Activated CD4-positive, alpha-beta T cell treated with anti-CD3 and anti-CD28 coated beads, Interleukin-2, amount 50 U/mL, for 4 hours (primary cell): ENCODE measurements around the gene FNDC3A.
"Not testable (repeated sequence)": the region's sequence is repeated elsewhere in the genome, so short reads cannot be mapped to it uniquely, and the experiment has no call there.

Experiments
- DNase-seq, 2 experiments: peaks; one replicate each; pipeline ENCODE4 v3.0.0-alpha.2; 2020

FNDC3A gene

DNA sequence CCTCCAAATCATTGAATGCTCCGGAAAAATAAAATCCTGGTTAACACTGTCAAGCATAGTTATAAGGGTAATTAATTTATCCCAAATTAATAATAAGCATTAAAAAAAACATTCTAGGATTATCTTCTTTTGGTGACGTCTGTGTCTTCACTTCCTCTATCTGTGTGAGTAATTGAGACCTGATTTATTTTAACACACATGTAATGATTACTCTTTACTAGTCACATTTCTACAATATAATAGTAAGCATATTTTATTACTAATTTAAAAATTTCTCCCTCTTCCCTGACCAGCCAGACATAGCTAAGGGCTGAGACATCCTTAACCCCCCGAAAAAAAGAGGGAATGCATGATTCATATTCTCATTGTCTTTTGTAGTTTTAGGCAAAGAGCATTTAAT lies 2.3 kb downstream of the FNDC3A start:
- no peak for DNase-seq

DNA sequence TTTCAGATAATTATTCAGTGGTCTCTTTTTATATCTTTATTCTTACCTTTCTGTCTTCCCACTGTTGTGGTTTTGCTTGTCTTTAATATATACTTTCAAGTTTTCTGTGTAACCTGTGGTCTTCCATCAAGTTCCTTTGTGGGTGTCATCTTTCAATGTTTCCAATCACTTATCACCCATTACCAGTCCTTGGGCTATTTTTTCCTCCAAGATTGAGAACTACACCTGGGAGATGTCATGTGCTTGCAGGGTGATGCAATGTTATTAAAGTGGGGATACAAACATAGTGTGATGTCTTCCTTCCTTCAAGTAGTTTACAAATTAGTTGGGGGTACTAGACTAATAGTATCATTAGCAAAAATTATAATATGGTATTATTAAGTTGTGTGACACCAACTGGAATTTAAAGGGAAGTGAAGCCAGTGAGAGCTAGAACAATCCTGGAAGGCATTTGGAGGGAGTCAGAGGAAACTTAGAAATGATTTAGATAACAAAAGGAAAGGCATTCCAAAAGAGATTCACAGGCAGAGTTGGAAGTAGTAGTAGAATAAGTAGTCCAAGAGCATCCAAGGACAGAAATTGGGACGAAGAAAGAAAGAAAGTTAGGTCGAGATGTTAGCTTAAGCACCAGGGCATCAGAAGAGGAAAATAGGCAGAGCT lies 3.4 kb downstream of the FNDC3A start:
- no peak for DNase-seq

DNA sequence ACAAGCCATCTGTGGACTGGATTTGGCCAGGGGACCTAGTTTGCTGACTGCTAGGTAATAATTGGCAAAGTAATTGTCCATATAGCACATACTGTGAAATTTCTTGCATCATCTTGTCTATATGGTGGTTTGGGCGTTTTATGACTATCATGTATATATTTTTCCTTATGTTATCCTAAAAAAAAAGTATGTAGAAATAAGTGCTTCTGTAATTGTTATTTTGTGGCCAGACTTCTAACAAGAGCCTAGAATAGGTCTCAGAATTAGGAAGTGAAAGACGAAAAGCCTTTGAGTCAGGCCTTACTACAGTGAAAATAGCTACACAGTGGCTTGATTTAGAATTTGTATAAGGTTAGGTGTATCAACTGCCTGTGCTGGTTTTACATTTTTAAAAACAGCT lies 4.2 kb downstream of the FNDC3A start:
- DNase-seq = no peak

DNA sequence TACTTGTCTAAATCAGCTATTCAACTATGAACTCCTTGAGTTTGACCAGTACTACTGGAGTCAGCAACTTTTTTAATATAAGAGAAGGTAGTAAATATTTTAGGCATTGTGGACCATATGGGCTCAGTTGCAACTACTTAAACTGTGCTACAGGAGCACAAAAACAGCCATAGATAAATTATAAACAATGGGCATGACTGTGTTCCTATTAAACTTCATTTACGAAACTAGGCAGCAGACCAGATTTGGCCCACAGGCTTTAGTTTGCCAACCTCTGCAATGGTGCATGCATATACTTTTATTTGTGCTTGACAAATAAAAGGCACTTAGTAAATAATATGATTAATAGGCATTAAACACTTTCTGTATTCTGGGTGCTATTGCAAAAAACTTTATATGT lies 7.6 kb downstream of the FNDC3A start:
- no peak for DNase-seq

DNA sequence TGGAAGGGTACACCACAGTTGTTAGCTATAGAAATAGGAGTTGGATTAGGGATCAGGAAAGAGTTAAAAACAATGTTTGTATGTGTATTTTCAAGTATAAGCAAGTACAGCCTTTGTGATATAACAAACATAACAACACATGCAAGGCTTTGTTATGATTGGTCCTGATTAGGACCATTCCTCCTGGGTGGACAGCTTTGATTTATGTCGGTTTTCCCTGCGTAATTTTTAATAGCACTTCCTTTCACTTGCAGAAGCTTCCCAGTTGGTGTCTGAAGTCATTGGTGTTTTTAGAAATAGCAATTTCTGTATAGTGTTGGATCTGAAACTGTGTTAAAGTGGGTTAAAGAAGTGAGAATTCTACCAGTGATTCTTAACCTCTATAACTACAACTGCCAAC lies 10.0 kb downstream of the FNDC3A start:
- no peak for DNase-seq

DNA sequence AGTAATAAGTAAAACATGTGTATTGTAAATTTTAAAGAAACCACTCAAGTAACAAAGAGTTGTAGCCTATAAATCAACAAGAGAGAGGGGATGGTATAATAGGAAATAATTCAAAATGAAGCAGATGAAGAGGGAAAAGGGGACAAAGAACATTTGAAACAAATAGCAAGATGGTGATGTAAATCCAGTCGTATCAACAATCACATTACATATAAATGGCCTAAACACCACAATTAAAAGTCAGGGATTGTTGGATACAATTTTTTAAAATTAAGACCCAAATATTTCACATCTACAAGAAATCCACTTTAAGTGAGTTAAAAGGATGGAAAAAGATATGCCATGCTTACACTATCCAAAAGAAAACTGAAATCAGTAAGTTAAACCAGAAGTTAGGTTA lies 15.2 kb downstream of the FNDC3A start:
- DNase-seq = no peak

DNA sequence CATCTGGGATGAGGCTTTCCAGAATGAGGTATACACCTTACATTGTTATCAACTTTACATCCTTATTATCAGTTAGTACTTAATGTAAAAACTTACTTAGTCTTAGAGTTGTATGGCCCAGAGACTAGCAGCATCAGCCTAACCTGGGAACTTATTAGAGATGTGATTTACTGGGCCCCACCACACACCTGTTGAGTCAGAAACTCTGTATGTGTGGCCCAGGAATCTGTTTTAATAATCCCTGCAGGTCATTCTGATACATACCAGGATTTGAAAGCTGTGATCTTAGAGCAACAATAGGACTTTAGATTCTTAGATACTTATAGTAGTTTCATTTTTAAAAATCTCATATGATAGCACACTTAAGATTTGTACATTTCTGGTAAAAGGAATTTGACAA lies 17.4 kb downstream of the FNDC3A start:
- no peak for DNase-seq

DNA sequence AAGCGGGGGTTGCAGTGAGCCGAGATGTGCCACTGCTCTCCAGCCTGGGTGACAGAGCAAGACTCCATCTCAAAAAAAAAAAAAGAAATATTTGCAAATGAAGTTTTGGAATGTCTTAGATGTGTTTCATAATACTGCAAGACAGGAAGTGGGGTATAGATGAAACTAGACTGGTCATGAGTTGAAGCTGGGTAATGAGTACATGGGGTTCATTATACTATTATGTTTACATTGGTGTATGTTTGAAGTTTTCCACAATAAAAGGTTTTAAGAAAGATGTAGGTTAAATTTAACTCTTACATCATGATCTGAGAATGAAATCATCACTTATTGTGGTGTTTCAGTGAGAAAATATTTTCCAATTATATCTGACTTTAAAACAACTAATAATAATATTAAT lies 19.0 kb downstream of the FNDC3A start:
- no peak for DNase-seq

DNA sequence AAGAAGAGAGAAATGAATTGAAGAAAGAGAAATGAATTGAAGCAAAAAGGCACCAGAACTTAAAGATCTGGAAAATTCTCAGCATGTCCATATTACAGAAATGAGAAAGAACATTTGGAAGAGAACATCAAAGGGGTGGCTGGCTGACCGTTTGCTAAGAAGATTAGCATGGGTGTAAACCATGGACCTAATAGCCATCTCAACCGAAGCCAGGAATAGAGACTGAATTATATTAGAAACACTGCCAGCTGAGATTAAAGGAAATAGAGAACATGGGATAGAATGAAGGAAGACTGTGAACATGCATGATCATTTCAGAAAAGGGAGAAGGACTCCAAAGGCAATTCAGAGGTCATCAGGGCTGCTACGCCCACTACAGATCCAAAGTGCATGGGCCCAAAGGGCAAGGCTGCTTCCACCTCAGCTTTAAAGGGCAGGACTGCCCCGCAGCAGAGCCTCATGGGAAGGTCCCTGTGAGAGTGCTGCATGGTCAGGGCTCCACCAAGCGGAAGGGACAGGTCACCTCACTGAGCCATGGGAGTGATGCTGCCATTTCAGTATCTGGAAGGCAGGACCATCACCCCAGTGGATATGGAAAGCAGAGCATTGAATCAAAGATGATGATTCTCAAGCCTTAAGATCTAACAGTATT lies 23.1 kb downstream of the FNDC3A start:
- DNase-seq = no peak

DNA sequence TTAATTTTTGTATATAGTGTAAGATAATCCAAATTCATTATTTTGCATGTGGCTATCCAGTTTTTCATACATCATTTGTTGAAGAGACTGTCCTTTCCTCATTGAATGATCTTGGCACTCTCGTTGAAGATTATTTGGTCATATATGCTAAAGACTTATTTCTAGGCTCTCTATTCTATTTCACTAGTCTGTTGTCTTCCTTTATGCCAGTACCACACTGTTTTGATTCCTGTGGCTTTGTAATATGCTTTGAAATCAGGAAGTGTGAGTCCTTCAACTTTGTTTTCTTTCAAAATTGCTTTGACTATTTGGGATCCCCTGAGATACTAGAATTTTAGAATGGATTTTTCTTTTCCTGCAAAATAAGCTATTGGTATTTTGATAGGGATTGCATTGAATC lies 24.5 kb downstream of the FNDC3A start:
- DNase-seq = no peak

DNA sequence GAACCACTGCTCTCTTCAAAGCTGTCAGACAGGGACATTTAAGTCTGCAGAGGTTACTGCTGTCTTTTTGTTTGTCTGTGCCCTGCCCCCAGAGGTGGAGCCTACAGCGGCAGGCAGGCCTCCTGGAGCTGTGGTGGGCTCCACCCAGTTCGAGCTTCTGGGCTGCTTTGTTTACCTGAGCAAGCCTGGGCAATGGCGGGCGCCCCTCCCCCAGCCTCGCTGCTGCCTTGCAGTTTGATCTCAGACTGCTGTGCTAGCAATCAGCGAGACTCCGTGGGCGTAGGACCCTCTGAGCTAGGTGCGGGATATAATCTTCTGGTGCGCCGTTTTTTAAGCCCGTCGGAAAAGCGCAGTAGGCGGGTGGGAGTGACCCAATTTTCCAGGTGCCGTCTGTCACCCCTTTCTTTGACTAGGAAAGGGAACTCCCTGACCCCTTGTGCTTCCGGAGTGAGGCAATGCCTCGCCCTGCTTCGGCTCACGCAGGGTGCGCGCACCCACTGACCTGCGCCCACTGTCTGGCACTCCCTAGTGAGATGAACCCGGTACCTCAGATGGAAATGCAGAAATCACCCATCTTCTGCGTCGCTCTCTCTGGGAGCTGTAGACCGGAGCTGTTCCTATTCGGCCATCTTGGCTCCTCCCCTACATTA lies 43.4 kb downstream of the FNDC3A start:
- not testable (repeated sequence) for DNase-seq

DNA sequence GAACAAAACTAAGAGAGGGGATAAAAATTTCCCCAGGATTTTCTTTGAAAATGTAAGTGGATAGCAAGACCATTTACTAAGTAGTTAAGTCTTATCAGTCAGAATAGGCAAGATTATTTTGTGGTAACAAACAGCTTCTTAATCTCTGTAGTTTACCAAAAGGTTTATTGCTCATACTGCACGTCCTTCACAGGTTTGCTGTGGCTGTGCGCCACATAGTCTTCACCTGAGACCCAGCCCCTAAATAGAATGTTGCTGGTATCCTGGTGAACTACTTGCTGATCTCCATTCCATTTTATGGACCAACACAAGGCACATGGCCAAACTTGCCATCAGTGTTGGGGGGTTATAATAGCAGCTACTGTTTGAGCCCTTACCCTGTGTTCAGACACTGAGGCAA lies 44.6 kb downstream of the FNDC3A start:
- no peak for DNase-seq

DNA sequence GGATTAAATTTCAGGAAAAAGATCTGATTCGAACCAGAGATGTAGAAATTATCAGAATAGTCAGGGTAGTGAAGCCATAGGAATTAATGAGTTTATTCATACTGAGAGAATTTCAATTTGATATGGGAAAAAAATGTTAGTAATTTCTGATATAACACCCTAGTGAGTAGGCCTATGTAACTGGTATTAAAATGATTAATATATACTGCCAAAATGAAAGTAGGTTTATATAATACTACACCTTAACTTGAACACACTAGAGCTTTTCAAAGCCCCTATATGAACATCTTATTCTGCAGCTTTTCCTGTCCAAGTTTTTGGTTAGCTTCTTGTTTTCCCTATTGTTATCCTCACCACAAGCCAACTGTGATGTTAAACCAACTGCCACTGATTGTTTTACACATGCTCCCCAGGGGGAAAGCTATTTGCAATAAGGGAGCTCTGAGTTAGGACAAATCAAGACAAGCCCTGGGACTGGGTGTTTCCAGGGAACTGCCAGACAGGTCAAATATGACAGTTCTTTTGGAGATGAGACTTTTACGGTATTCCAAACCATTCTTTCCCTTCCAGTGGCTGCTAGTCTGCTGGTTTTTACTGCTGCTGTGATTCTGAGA lies 45.3 kb downstream of the FNDC3A start:
- DNase-seq = no peak

DNA sequence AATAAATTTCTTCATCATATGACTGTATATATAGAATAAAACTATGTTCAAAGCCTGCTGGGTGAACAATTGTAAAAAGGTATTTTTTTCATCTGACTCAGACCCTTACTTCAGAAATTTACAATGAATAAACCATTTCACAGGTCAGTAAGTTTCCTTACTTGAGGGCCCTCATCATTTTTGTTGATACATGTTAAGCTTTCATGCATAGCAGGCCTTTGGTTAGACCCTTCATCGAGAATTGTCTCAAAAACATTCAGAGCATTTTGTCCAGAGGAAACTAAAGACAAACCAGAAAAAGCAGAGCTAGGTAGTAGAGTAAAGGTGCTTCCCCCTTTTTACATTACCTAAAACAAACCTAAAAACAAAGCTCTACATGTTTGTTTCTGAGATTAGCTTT lies 46.2 kb downstream of the FNDC3A start:
- no peak for DNase-seq

DNA sequence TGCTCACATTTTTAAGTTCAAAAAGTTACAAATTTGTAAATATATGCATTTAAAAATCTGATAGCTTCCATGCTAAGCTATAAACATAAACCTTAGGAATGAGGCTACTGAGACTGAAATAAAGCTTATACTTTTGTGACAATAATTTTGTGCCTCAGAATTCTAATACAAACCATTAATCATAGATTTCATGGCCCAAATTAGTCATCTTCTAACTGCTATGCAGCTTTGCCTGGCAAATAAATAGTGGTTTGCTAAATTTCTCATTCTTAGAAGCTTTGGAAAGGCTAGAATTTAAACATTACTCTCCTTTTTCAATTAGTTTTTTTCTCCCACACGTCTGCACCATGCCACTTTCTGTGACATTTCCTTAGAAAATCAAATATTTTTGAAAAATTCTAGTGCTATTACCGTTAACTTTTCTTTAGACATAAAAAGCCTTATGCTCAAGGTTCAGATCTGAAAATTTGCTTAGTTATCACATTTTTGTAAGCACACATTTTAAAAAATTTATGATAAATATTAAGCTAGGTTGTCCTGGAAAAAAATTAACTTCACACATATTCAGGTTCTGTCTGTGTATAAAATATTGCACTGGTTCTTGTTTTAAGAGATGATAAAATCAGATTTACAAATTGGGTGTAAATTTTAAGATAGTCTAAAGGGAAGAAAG lies 46.9 kb downstream of the FNDC3A start:
- DNase-seq = no peak

DNA sequence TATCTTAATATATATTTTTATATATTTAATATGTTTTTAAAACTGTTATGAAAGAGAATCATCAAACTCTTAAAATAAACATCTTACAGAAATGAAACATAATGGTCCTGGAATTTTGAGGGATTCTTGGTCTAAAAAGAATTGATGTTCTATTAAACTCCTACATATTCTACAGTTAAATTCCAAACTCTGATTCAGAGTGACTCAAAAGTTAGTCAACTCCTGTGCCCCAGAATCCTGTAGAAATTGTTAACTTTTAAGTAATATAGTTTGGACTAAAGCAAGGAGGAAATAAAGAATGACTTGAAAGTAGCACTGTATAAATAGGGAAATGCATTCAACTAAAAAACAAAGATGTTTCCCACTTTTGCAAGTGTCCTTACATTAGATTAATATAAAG lies 47.7 kb downstream of the FNDC3A start:
- DNase-seq = no peak

DNA sequence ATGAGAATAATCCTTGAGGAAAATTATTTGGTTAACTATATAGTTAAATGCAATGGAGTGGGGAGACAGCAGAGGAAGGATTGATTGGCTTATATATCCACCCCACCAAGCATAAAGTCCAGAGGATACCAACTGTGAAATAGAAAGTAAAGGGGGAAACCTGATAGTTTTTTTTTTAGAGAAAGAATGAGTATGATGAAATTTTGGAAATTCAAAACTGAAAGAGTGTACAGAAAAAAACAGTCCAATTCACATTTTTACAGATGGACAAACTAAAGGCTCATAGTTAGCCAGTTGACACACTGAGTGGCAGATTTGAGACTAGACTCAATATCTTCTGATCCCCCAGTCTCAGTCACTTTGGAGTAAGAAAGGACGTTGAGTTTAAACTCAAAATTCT lies 51.1 kb downstream of the FNDC3A start:
- no peak for DNase-seq

DNA sequence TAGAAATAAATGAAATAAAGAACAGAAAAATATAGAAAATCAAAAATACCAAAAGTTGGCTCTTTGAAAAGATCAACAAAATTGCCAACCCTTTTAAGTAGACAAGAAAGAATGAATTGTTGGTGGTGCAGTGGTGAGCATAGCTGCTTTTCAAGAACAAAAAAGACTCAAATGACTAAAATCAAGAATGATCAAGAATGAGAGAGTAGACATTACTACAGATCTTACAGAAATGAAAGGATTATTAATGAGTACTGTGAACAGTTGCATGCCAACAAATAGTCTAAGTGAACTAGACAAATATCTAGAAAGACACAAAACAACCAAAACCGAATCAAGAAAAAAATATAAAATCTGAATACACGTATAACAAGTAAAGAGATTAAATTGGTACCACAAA lies 53.9 kb downstream of the FNDC3A start:
- DNase-seq = no peak

DNA sequence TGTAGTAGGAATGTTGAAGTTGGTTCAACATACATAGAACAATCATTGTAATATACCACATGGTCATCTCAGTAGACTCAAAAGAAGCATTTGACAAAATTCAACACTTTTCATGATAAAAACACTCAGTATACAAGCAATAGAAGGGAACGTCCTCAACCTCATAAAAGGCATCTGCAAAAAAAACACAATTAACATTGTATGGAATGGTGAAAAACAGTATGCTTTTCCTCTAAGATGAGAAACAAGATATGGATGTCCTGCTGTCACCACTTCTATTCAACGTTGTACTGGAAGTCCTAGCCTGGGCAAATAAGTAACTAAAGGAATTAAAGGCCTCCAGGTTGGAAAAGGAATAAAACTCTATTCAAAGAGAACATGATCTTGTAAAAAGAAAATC lies 54.5 kb downstream of the FNDC3A start:
- DNase-seq = no peak

DNA sequence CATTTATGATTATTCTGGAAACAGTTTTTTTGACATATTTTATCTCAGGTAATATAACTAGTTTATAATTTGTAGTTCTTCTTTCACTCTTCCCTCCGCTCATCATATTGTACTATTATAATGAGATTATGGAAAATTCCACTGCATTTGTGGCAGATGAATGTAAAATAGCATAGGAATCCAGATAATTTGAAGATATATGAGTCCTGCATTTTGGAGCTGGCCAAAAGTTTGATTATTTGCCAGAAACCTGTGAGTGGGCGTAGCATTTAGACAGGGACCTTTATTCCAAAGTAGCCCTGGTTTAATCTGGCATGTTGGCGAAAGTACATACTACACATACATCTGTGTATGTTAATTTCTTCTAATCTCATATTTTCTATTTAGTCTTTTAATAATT lies 65.2 kb downstream of the FNDC3A start:
- DNase-seq = no peak

DNA sequence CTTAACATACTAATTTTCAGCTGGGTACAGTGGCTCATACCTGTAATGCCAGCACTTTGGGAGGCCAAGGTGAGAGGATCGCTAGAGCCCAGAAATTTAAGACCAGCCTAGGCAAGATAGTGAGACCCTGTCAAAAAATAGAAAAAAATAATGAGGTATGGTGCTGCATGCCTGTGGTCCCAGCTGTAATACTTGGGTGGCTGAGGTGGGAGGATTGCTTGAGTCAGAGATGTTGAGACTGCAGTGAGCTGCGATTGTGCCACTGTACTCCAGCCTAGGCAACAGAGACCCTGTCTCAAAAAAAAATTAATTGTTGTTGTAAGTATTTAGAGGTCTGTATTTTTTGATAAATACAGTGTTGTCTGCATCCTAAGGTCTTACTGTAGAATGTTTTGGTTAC lies 66.8 kb downstream of the FNDC3A start:
- DNase-seq = no peak

DNA sequence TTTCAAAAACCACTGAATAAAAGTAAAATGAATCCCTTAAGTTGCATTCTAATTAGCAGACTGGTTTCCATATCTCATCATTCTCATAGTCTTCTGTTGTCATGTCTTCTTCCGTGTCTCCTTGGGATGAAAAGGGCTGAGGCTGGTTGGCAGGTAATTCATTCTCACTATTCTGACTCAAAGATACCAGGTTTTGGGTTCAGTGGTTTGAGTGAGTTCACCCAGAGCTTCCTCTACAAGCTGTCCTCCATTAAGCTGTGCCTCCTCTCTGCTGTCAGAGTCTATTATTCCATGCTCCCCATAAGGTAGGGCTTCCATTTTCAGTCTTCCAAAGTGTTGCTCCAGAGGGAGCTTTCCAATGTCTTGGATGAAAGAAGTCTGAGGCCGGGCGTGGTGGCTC lies 68.3 kb downstream of the FNDC3A start:
- DNase-seq = no peak

DNA sequence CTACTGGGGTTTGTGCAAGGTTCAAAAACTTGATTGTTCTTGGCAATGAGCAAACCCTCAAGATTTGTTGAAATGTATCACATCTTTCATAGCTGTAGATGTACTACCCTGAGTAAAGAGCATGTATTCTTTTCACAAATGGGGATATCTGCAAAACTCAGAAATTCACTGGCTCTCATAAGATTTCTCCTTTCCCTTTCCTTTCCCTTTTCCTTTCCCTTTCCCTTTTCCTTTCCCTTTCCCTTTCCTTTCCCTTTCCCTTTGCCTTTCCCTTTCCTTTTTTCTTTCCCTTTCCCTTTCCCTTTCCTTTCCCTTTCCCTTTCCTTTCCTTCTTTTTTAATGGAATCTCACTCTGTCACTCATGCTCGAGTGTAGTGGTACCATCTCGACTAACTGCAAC lies 69.1 kb downstream of the FNDC3A start:
- no peak for DNase-seq

DNA sequence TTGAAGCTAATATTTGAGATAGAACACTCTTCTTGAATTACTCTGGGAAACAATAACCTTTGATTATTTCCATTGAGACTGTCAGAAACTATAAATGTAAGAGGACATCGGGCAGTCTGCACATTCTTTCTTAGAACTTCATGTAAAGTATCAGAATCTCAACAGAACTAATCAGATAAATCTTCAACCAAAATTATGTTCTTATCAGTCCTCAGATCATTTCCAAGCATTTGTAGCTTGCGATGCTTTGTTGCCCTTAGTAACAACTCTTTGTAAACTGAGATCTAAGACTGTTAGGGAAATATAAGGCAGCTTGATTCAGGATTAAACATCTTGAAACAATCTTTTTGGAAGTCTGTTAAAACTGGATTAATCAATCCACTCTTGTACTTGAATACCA lies 70.3 kb downstream of the FNDC3A start:
- no peak for DNase-seq
